DMS79 (cell line): ENCODE results near the gene TNP1.

Experiments
- DNase-seq: peaks from one replicate; lab custom pipeline; 2025; lab: John Stamatoyannopoulos, UW

Gene TNP1

GRCh38 chr2:216838151-216838550 lies 21.7 kb downstream of the TNP1 start:
- no peak for DNase-seq

- DNase-seq: no peak
Observed at GRCh38 chr2:216837740-216838139, 22.1 kb downstream of the TNP1 start.

GRCh38 chr2:216833061-216833460 lies 26.8 kb downstream of the TNP1 start:
- no peak for DNase-seq

- DNase-seq: peak; percentile 15
Observed at GRCh38 chr2:216830346-216830745, 29.5 kb downstream of the TNP1 start.

GRCh38 chr2:216829533-216829932 lies 30.3 kb downstream of the TNP1 start:
- peak; percentile 54 for DNase-seq

GRCh38 chr2:216827073-216827720 lies 32.7 kb downstream of the TNP1 start:
- DNase-seq: peak; percentile 38

GRCh38 chr2:216822470-216822869 lies 37.4 kb downstream of the TNP1 start:
- no peak for DNase-seq

GRCh38 chr2:216820709-216821108 lies 39.2 kb downstream of the TNP1 start:
- DNase-seq: no peak

- DNase-seq: no peak
Observed at GRCh38 chr2:216819766-216820165, 40.1 kb downstream of the TNP1 start.

GRCh38 chr2:216819055-216819454 lies 40.8 kb downstream of the TNP1 start:
- no peak for DNase-seq

GRCh38 chr2:216810399-216811160 lies 49.3 kb downstream of the TNP1 start:
- no peak for DNase-seq
